Neural crest cell (in vitro differentiated cells): ENCODE data around the gene KRT78. TPM values are rescaled to one million over a fixed set of nuclear protein-coding genes. Genes with fewer than 3 reads are reported as not detected.
A peak's percentile ranks its signal among the peaks of the same experiment; 100 is the strongest.

Experiments used
- DNase-seq: peaks from one replicate; pipeline ENCODE4 v3.0.0; 2021; ENCODE audit warnings: low read depth, mixed read lengths, low spot score
- H3K27ac Mint-ChIP-seq: one replicate; pipeline ENCODE4 v1.8.0; 2021; ENCODE audit warnings: mild to moderate bottlenecking, mixed read lengths; ENCODE audit not compliant: unreplicated experiment
- H3K27me3 Mint-ChIP-seq: 2 replicates; pipeline ENCODE4 v1.8.0; 2021; ENCODE audit warnings: low read depth, mild to moderate bottlenecking, mixed read lengths
- H3K36me3 Mint-ChIP-seq: 2 replicates; pipeline ENCODE4 v1.8.0; 2021; ENCODE audit warnings: low read depth, mild to moderate bottlenecking, mixed read lengths
- H3K4me1 Mint-ChIP-seq: 2 replicates; pipeline ENCODE4 v1.8.0; 2021; ENCODE audit warnings: mixed read lengths
- H3K4me3 Mint-ChIP-seq: one replicate; pipeline ENCODE4 v1.8.0; 2021; ENCODE audit warnings: mild to moderate bottlenecking, mixed read lengths
- H3K9me3 Mint-ChIP-seq: 2 replicates; pipeline ENCODE4 v1.8.0; 2021; ENCODE audit warnings: mixed read lengths
- CTCF ChIP-seq: fragments of 200-600 bp; sonication (generic); conservative IDR thresholded peaks from 2 replicates; pipeline ENCODE4 v1.5.0; 2021; ENCODE audit warnings: antibody characterized with exemption, mild to moderate bottlenecking
- total RNA-seq: library from RNA; stranded (reverse); gene quantifications from 2 replicates; pipeline ENCODE4 v1.2.1, GENCODE V29; 2021

The KRT78 gene
- total RNA-seq, 1 donor from 2014 or later, result not detected

- DNase-seq, result no peak
- Mint-ChIP-seq H3K4me1 (peaks cover 4% of the 10 kb centered on the region), H3K4me3 (no peak overlapping the region), H3K27ac (no peak overlapping the region), H3K27me3 (peaks cover 5% of the 10 kb centered on the region), H3K9me3 (no peaks in the 10 kb centered on the region), H3K36me3 (no peaks in the 10 kb centered on the region)
- no peak for TF ChIP-seq CTCF
Measured at GRCh38 chr12:52867152-52867551, 18.4 kb upstream of the KRT78 start.

GRCh38 chr12:52865090-52865944 is 16.5 kb upstream of the KRT78 start:
- no peak overlapping the region for H3K27ac Mint-ChIP-seq
- no peaks in the 10 kb centered on the region for H3K27me3 Mint-ChIP-seq
- DNase-seq, result peak; percentile 78
- H3K4me3 Mint-ChIP-seq, result no peak overlapping the region
- H3K36me3 Mint-ChIP-seq, result no peaks in the 10 kb centered on the region
- H3K9me3 Mint-ChIP-seq, result no peaks in the 10 kb centered on the region
- peaks cover 4% of the 10 kb centered on the region for H3K4me1 Mint-ChIP-seq
- peak; percentile 79 for TF ChIP-seq CTCF

GRCh38 chr12:52862023-52862422 is 13.2 kb upstream of the KRT78 start:
- Mint-ChIP-seq H3K27me3 (peaks cover 2% of the 10 kb centered on the region), H3K9me3 (no peaks in the 10 kb centered on the region), H3K4me1 (no peaks in the 10 kb centered on the region), H3K36me3 (no peaks in the 10 kb centered on the region), H3K27ac (no peak overlapping the region), H3K4me3 (no peak overlapping the region)
- DNase-seq, result no peak
- no peak for TF ChIP-seq CTCF

- H3K36me3 Mint-ChIP-seq, result no peaks in the 10 kb centered on the region
- TF ChIP-seq CTCF, result no peak
- H3K4me1 Mint-ChIP-seq, result no peaks in the 10 kb centered on the region
- peaks cover 2% of the 10 kb centered on the region for H3K27me3 Mint-ChIP-seq
- H3K9me3 Mint-ChIP-seq, result no peaks in the 10 kb centered on the region
- H3K27ac Mint-ChIP-seq, result no peak overlapping the region
- no peak overlapping the region for H3K4me3 Mint-ChIP-seq
- no peak for DNase-seq
Measured at GRCh38 chr12:52861511-52861910, 12.7 kb upstream of the KRT78 start.

GRCh38 chr12:52860102-52860823 is 11.5 kb upstream of the KRT78 start:
- Mint-ChIP-seq H3K4me1 (no peaks in the 10 kb centered on the region), H3K27ac (no peak overlapping the region), H3K4me3 (no peak overlapping the region), H3K36me3 (no peaks in the 10 kb centered on the region), H3K9me3 (no peaks in the 10 kb centered on the region), H3K27me3 (peaks cover 8% of the 10 kb centered on the region)
- TF ChIP-seq CTCF, result no peak
- no peak for DNase-seq
